ENCODE results near the gene CBX6. TPM values are rescaled to one million over a fixed set of nuclear protein-coding genes. Genes with fewer than 3 reads are reported as not detected.

The CBX6 gene
- polyA plus RNA-seq (2011; rRNA removed): 9.8 and 10.4 TPM in 2 replicates
- polyA plus RNA-seq (2012; cell fraction: cytosol; rRNA removed): 7.6 and 10.4 TPM in 2 replicates
- polyA plus RNA-seq (2012; cell fraction: nucleus; rRNA removed): 25.0 and 36.1 TPM in 2 replicates
- 22.1 to 24.0 TPM (median 22.4 TPM) in 3 replicates for polyA plus RNA-seq (2017; fragmentation: RNase III; extraction: RNeasy Plus Mini Kit Qiagen cat#74134 plus additional on column Dnase treatment)
- polyA minus RNA-seq (2011; rRNA and poly(A)+ RNA removed): 35.3 and 40.2 TPM in 2 replicates

DNA sequence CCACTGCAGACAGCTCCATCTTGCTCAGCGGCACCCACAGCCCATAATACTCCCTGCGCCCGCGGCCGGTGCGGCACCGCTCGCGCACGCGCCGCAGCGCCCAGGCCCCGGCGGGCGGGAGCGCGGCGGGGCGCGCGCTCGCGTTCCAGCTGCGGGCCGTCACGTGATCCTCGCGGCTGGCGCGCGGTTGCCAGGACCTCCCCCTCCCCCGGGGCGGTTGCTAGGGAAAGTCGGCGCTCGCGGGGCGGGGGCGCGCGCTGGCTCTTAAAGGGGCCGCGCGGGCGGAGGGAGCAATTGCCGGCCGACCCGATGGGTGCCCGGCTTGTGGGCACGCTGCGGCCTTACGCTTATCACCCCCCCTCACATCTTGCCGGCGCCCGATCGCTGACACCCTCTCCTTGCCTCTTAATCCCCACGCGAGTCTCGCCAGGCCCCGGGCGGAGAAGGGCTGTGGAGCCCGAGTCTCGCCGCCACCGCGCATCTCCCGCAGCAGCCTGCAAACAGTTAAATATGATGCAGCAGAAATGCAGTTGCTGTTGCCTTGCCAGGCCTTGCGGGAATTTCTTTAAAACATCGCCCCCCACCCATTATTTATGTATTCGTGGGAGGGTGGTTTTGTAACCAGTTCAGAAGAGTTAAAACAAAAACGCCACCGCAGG is at the start of gene CBX6:
CBX6 (minus strand) TSS at position 45 of the 659 bp plus-strand sequence; CDS start at position 19, 26 bp downstream.
- Histone ChIP-seq H3K4me1 (peaks cover 23% of the 10 kb centered on the region), H3K4me2 (peak within 1 kb of the TSS; percentile 91), H3K4me3 (peak within 1 kb of the TSS; percentile 88), H3K9me3 (no peaks in the 10 kb centered on the region), H3K27ac (peak within 1 kb of the TSS; percentile 99 to 100)
- ChIA-PET POLR2A (interaction anchor here (0.6 to 2.4 kb wide), 5 partner anchors 10 to 131 kb away, joined by 3 to 18 read pairs (median 11); no protein-coding TSS in a partner anchor), CTCF (interaction anchor here (1.1 to 9.2 kb wide), 6 partner anchors 34 to 131 kb away, joined by 3 to 112 read pairs (median 38); no protein-coding TSS in a partner anchor)
- 4% methylated on average over 5 of the region's 73 CpGs for WGBS (ENCODE audit: missing lambda C conversion rate)
- peak; percentile 86 to 91 for DNase-seq (ENCODE audit: low read depth in 1 of 2, low spot score in 1 of 2)
- ATAC-seq: peak; percentile 65 to 72
- FAIRE-seq: no peak
- TF ChIP-seq, protein P1, sequence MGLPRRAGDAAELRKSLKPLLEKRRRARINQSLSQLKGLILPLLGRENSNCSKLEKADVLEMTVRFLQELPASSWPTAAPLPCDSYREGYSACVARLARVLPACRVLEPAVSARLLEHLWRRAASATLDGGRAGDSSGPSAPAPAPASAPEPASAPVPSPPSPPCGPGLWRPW (IDR thresholded peaks at IDR 0.05): no peak
- no peak for TF ChIP-seq JUNB (IDR thresholded peaks at IDR 0.05)
- TF ChIP-seq, protein P2, sequence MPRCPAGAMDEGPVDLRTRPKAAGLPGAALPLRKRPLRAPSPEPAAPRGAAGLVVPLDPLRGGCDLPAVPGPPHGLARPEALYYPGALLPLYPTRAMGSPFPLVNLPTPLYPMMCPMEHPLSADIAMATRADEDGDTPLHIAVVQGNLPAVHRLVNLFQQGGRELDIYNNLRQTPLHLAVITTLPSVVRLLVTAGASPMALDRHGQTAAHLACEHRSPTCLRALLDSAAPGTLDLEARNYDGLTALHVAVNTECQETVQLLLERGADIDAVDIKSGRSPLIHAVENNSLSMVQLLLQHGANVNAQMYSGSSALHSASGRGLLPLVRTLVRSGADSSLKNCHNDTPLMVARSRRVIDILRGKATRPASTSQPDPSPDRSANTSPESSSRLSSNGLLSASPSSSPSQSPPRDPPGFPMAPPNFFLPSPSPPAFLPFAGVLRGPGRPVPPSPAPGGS (IDR thresholded peaks at IDR 0.05): peak; percentile 62; the same call in 1 of the 3 replicates
- no peak for TF ChIP-seq PHF8 (IDR thresholded peaks at IDR 0.05; ENCODE audit: borderline replicate concordance, low read depth)
- peak in 1 of 2 experiments; percentile 15; a peak in 1 of 5 replicates for TF ChIP-seq EP300 (IDR thresholded peaks at IDR 0.05)
- no peak for TF ChIP-seq FOSL2 (IDR thresholded peaks at IDR 0.05)
- TF ChIP-seq FOSL2 (CRISPR knock-in tag; IDR thresholded peaks at IDR 0.05): no peak
- no peak for TF ChIP-seq SREBF2 (IDR thresholded peaks at IDR 0.05)
- TF ChIP-seq HEYL (CRISPR knock-in tag; IDR thresholded peaks at IDR 0.05): no peak
- TF ChIP-seq, protein P3, sequence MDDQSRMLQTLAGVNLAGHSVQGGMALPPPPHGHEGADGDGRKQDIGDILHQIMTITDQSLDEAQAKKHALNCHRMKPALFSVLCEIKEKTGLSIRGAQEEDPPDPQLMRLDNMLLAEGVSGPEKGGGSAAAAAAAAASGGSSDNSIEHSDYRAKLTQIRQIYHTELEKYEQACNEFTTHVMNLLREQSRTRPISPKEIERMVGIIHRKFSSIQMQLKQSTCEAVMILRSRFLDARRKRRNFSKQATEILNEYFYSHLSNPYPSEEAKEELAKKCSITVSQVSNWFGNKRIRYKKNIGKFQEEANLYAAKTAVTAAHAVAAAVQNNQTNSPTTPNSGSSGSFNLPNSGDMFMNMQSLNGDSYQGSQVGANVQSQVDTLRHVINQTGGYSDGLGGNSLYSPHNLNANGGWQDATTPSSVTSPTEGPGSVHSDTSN (IDR thresholded peaks at IDR 0.05): no peak
- no peak for TF ChIP-seq NPAS2 (CRISPR knock-in tag; IDR thresholded peaks at IDR 0.05; ENCODE audit: borderline replicate concordance)
- peak in 1 of 2 experiments; percentile 62; a peak in 2 of 5 replicates for TF ChIP-seq JUN (IDR thresholded peaks at IDR 0.05)
- TF ChIP-seq ESRRA (IDR thresholded peaks at IDR 0.05; ENCODE audit: borderline replicate concordance, low read length): no peak
- no peak for TF ChIP-seq HOXB13 (CRISPR knock-in tag; IDR thresholded peaks at IDR 0.05; ENCODE audit: low read depth)
- no peak for TF ChIP-seq CHD4 (IDR thresholded peaks at IDR 0.05; ENCODE audit: borderline replicate concordance)
- no peak for TF ChIP-seq NFE2L2 (conservative IDR thresholded peaks at IDR 0.05; ENCODE audit: low read length)
- TF ChIP-seq, protein P4, sequence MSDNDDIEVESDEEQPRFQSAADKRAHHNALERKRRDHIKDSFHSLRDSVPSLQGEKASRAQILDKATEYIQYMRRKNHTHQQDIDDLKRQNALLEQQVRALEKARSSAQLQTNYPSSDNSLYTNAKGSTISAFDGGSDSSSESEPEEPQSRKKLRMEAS (IDR thresholded peaks at IDR 0.05): peak; percentile 24
- TF ChIP-seq, protein P5, sequence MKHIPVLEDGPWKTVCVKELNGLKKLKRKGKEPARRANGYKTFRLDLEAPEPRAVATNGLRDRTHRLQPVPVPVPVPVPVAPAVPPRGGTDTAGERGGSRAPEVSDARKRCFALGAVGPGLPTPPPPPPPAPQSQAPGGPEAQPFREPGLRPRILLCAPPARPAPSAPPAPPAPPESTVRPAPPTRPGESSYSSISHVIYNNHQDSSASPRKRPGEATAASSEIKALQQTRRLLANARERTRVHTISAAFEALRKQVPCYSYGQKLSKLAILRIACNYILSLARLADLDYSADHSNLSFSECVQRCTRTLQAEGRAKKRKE (CRISPR knock-in tag; IDR thresholded peaks at IDR 0.05; ENCODE audit: low read depth): no peak
- no peak for TF ChIP-seq TP53 (CRISPR knock-in tag; IDR thresholded peaks at IDR 0.05)
- no peak for TF ChIP-seq TFCP2L1 (CRISPR knock-in tag; IDR thresholded peaks at IDR 0.05)
- TF ChIP-seq CBX8 (IDR thresholded peaks at IDR 0.05): no peak
- TF ChIP-seq NR3C1 (IDR thresholded peaks at IDR 0.05): no peak
- no peak for TF ChIP-seq EHMT2 (IDR thresholded peaks at IDR 0.05; ENCODE audit: low read depth)
- no peak for TF ChIP-seq POLR2AphosphoS2 (conservative IDR thresholded peaks at IDR 0.05; ENCODE audit: low read length)
- no peak for TF ChIP-seq EHF (CRISPR knock-in tag; IDR thresholded peaks at IDR 0.05)
- TF ChIP-seq CEBPB (IDR thresholded peaks at IDR 0.05): no peak
- no peak for TF ChIP-seq HOXB5 (CRISPR knock-in tag; IDR thresholded peaks at IDR 0.05)
- TF ChIP-seq KDM5A (IDR thresholded peaks at IDR 0.05): no peak
- TF ChIP-seq BHLHE40 (IDR thresholded peaks at IDR 0.05; ENCODE audit: low read depth, low read length): no peak
- TF ChIP-seq RAD21 (conservative IDR thresholded peaks at IDR 0.05 in 1 of 2, IDR thresholded peaks at IDR 0.05 in 1 of 2): no peak
- TF ChIP-seq KDM1A (IDR thresholded peaks at IDR 0.05; ENCODE audit: low read depth): no peak
- TF ChIP-seq, protein P6, sequence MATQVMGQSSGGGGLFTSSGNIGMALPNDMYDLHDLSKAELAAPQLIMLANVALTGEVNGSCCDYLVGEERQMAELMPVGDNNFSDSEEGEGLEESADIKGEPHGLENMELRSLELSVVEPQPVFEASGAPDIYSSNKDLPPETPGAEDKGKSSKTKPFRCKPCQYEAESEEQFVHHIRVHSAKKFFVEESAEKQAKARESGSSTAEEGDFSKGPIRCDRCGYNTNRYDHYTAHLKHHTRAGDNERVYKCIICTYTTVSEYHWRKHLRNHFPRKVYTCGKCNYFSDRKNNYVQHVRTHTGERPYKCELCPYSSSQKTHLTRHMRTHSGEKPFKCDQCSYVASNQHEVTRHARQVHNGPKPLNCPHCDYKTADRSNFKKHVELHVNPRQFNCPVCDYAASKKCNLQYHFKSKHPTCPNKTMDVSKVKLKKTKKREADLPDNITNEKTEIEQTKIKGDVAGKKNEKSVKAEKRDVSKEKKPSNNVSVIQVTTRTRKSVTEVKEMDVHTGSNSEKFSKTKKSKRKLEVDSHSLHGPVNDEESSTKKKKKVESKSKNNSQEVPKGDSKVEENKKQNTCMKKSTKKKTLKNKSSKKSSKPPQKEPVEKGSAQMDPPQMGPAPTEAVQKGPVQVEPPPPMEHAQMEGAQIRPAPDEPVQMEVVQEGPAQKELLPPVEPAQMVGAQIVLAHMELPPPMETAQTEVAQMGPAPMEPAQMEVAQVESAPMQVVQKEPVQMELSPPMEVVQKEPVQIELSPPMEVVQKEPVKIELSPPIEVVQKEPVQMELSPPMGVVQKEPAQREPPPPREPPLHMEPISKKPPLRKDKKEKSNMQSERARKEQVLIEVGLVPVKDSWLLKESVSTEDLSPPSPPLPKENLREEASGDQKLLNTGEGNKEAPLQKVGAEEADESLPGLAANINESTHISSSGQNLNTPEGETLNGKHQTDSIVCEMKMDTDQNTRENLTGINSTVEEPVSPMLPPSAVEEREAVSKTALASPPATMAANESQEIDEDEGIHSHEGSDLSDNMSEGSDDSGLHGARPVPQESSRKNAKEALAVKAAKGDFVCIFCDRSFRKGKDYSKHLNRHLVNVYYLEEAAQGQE (IDR thresholded peaks at IDR 0.05): no peak
- TF ChIP-seq CBX2 (IDR thresholded peaks at IDR 0.05; ENCODE audit: borderline replicate concordance, low read depth): no peak
- TF ChIP-seq SMC3 (IDR thresholded peaks at IDR 0.05): no peak
- TF ChIP-seq CHD2 (IDR thresholded peaks at IDR 0.05; ENCODE audit: low read length, partially characterized antibody): no peak

All from A549 (cell line).